Measurements from ENCODE around the gene PIGC.

PIGC gene

GRCh38 chr1:172467446-172467845, 23.6 kb upstream of the PIGC start:
- H3K27ac ChIP-seq: no peak overlapping the region
- TF ChIP-seq CTCF (conservative IDR thresholded peaks at IDR 0.05): no peak
- TF ChIP-seq ZFX (IDR thresholded peaks at IDR 0.05): no peak

- H3K27ac ChIP-seq: no peak overlapping the region
- TF ChIP-seq ZFX (IDR thresholded peaks at IDR 0.05) (no peak), CTCF (conservative IDR thresholded peaks at IDR 0.05) (no peak)
Observed at GRCh38 chr1:172466795-172467407, 23.0 kb upstream of the PIGC start.

- no peak overlapping the region for H3K27ac ChIP-seq
- TF ChIP-seq CTCF (conservative IDR thresholded peaks at IDR 0.05): no peak
- no peak for TF ChIP-seq ZFX (IDR thresholded peaks at IDR 0.05)
Observed at GRCh38 chr1:172465617-172466016, 21.7 kb upstream of the PIGC start.

GRCh38 chr1:172460887-172461315, 17.0 kb upstream of the PIGC start:
- H3K27ac ChIP-seq: no peak overlapping the region
- TF ChIP-seq ZFX (IDR thresholded peaks at IDR 0.05) (no peak), CTCF (conservative IDR thresholded peaks at IDR 0.05) (no peak)

- TF ChIP-seq CTCF (conservative IDR thresholded peaks at IDR 0.05) (no peak), ZFX (IDR thresholded peaks at IDR 0.05) (no peak)
- H3K27ac ChIP-seq: no peak overlapping the region
Observed at GRCh38 chr1:172460177-172460576, 16.3 kb upstream of the PIGC start.

- no peak for TF ChIP-seq CTCF (conservative IDR thresholded peaks at IDR 0.05)
- no peak overlapping the region for H3K27ac ChIP-seq
Observed at GRCh38 chr1:172457479-172458130, 13.7 kb upstream of the PIGC start.

GRCh38 chr1:172456344-172456769, 12.5 kb upstream of the PIGC start:
- TF ChIP-seq ZFX (IDR thresholded peaks at IDR 0.05) (no peak), CTCF (conservative IDR thresholded peaks at IDR 0.05) (no peak)
- no peak overlapping the region for H3K27ac ChIP-seq
